ENCODE measurements around the gene ZFAND3. TPM values are rescaled to one million over a fixed set of nuclear protein-coding genes. Genes with fewer than 3 reads are reported as not detected.

Gene ZFAND3
- total and polyA plus RNA-seq, 12 donors: 21.4 to 163 (median 46.3) TPM

GRCh38 chr6:38086346-38086745 lies 266.8 kb downstream of the ZFAND3 start:
- H3K9me3 ChIP-seq (replicated peaks in 1 of 3): no peaks in the 10 kb centered on the region
- no peak for DNase-seq
- no peaks in the 10 kb centered on the region for H3K27me3 ChIP-seq
- WGBS, 4 donors: 66 to 95% (median 82%) methylated on average over 2 of the region's 2 CpGs
- TF ChIP-seq CTCF (IDR thresholded peaks at IDR 0.05): no peak
- TF ChIP-seq POLR2A (IDR thresholded peaks at IDR 0.05): no peak
- intact Hi-C loops (cut with DNase I): no loop called here
- no peak overlapping the region for H3K27ac ChIP-seq
- H3K36me3 ChIP-seq (replicated peaks in 1 of 2): no peaks in the 10 kb centered on the region
- H3K4me3 ChIP-seq: no peak overlapping the region
- no peaks in the 10 kb centered on the region for H3K4me1 ChIP-seq (replicated peaks in 1 of 2)

GRCh38 chr6:38088010-38088409 lies 268.5 kb downstream of the ZFAND3 start:
- Histone ChIP-seq H3K4me3 (no peak overlapping the region), H3K4me1 (replicated peaks in 1 of 2) (no peaks in the 10 kb centered on the region), H3K36me3 (replicated peaks in 1 of 2) (no peaks in the 10 kb centered on the region), H3K27me3 (no peaks in the 10 kb centered on the region), H3K27ac (no peak overlapping the region), H3K9me3 (replicated peaks in 1 of 3) (no peaks in the 10 kb centered on the region)
- 77 to 88% (median 85%) methylated on average over 2 of the region's 2 CpGs for WGBS, 4 donors
- TF ChIP-seq POLR2A (IDR thresholded peaks at IDR 0.05) (no peak), CTCF (IDR thresholded peaks at IDR 0.05) (no peak)
- no peak for DNase-seq
- intact Hi-C loops (cut with DNase I): no loop called here

GRCh38 chr6:38088829-38089228 lies 269.3 kb downstream of the ZFAND3 start:
- DNase-seq: no peak
- no peaks in the 10 kb centered on the region for H3K36me3 ChIP-seq (replicated peaks in 1 of 2)
- intact Hi-C loops (cut with DNase I): no loop called here
- no peaks in the 10 kb centered on the region for H3K9me3 ChIP-seq (replicated peaks in 1 of 3)
- 85 to 94% (median 90%) methylated on average over 3 of the region's 3 CpGs for WGBS, 4 donors
- H3K4me3 ChIP-seq: no peak overlapping the region
- H3K4me1 ChIP-seq (replicated peaks in 1 of 2): no peaks in the 10 kb centered on the region
- TF ChIP-seq CTCF (IDR thresholded peaks at IDR 0.05): no peak
- no peak for TF ChIP-seq POLR2A (IDR thresholded peaks at IDR 0.05)
- H3K27ac ChIP-seq: no peak overlapping the region
- no peaks in the 10 kb centered on the region for H3K27me3 ChIP-seq

GRCh38 chr6:38091613-38092012 lies 272.1 kb downstream of the ZFAND3 start:
- Histone ChIP-seq H3K27ac (no peak overlapping the region), H3K9me3 (replicated peaks in 1 of 3) (no peaks in the 10 kb centered on the region), H3K27me3 (no peaks in the 10 kb centered on the region), H3K4me3 (no peak overlapping the region), H3K36me3 (replicated peaks in 1 of 2) (no peaks in the 10 kb centered on the region), H3K4me1 (replicated peaks in 1 of 2) (peaks cover 0 to 5% of the 10 kb centered on the region in 2 donors)
- WGBS, 4 donors: 73 to 85% (median 81%) methylated on average over 6 of the region's 6 CpGs
- peak in 1 of 7 donors; percentile 72 for DNase-seq
- no peak for TF ChIP-seq POLR2A (IDR thresholded peaks at IDR 0.05)
- TF ChIP-seq CTCF (IDR thresholded peaks at IDR 0.05): no peak
- intact Hi-C loops (cut with DNase I): no loop called here

Data from adrenal gland (tissue), 12 donors.